Limb (tissue), 2 donors: ENCODE data around the gene KRT2.
"Not testable (repeated sequence)": the region's sequence is repeated elsewhere in the genome, so short reads cannot be mapped to it uniquely, and the experiment has no call there.

Experiments used
- DNase-seq, 2 donors: peaks; one replicate each; pipeline ENCODE4 v3.0.0-alpha.2; 2016; ENCODE audit errors: extremely low spot score in 2 of 2

Gene KRT2

DNA sequence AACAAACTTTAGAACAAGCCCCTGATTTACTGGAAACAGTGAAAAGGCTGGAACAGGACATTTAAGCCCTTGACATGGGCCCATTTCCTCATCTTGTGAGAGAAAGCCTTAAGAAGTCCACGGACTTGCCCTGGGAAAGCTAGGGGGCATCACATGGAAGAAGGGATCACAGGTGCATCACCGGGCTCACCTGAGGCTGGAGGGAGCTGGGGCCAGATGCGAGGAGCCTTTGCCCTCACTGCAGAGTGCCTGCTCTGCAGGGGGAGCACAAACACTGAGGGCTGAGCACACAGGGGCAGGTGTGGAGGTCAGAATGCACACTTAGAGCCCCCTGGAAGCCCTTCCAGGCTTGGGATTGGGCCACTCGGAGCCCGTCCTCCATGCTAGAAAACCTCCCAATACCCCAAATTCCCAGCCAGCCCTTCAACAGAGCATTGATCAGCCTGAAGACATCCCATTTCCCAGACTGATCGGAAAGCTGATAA is 33.4 kb upstream of the KRT2 start:
- no peak for DNase-seq

DNA sequence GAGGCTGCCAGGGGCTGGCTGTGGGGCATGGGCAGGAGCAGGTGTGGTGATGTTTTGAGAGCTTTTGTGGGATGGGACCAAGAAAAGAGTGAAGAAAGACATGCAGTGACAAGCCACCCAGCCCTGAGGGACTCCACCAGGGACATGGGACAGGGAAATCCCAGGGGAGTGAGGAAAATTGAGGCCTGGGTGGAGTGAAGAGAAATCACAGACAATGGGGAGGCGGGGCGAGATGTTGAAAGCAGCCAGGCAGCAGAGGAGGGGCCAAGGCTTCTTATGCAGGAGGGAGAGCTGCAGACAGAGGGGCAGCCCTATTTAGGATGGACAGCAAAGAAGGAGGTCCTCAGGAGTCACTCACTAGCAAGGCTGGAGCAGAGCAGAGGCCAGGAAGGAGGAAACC is 32.4 kb upstream of the KRT2 start:
- no peak for DNase-seq

DNA sequence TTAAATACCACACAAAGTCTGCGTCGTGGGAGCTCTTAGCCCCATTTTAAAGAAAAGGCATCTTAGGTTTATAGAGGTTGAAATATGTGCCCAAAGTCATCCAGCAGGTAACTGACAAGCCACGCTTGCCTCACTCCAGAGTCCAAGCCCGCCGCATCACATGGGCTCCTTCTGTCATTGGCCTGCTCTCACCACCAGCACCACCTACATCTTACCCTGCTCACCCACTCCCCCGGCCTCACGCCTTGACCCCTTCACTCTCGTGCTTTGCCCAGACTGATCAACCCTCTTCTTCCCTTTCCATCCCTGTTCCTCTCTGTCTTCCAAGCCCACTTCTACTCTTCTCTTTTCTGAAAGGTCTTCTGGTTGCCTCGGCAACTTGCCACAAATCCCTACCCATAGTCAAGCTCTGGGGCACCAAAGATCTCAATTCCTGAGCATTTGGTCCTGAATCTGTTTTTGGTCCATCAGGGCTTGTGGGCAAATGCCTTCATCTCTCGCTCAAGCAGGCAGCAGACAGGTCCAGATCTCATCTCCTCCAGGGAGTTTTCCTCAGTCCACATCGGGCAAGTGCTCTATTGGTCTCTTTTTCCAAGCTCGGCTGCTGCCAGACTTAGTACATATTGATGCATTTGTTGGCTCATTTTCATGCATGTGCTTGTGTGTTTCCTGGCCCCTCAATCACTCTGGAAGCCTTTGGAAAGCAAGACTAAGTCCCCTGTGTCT is 31.7 kb upstream of the KRT2 start:
- no peak for DNase-seq

DNA sequence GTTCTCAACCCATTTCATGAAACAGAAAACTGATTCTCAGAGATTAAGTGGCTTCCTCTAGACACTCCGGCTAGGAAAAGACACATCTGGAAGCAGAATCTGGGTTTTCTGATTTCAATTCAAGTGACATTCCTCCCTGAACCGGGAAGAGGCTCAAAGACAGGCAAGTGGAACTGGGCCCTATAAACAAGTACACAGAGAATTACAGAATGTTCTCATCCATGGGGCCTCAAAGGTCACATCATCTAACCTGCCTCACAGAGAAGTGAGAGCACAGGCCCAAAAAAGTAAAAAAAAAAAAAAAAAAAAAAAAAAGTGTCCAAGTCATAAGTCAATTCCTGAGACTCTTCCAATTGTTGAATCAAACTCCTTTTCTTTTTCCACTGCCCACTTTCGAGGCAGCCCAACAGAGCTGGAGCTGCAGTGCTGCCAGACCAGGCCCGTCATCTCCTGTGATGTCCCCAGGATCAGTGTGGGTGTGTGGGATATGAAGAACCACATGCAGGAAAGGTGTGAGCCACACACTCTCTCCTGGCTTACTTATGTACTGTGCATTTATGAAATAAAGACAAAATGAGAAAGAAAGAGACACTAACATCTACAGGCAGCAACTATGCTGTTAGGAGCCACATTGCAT is 31.0 kb upstream of the KRT2 start:
- no peak for DNase-seq

DNA sequence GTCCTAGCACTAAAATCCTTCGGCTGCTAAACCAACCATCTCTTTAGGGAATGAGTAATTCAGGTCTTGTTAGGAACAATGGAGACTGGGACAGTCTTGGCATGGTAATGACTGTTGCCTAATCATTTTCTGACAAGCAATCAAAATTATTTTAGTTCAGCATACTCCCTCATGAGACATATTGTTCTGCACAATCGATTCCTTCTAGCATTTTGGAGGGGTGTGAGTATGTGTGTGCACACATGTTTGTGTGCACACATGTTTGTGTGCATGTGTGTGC is 30.3 kb upstream of the KRT2 start:
- no peak for DNase-seq

DNA sequence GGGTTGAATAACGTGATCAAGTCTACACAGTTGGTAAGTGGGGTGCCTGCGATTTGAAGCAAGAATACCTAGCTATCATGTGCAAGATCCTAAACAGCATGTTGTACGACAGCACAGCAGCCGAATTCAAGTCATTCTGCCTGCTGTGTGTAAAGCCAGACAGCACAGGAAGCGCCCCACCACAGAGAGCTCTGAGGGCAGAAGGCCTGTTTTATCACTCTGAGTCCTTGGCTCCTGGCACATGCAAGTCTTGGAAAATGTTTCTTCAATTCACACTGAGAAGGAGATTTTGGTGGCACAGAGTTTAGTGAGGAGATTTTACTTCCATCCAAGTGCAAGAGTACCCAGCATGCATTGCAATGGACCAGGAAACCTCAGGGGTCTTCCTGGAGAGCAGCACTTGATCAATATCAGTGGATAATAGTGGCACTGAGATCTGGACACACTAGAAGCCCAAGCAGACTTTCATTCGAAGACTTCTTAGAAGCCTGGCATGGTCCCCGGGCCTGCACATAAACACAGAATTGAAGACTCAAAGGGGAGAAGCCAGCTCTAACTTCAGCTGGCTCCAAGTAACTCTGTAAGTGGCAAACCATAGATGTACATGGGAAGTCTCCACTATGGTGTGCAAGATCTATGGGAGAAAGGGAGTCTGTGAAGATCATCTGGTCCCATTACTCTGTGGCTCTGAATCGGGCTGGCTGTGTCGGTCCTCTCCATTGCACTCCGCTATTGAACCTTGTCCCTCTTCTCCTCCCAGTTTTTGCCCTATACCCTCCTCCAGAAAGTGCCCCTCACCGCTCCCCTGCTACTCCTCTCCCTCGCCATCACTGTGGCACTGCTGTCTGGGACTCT is 29.7 kb upstream of the KRT2 start:
- no peak for DNase-seq

DNA sequence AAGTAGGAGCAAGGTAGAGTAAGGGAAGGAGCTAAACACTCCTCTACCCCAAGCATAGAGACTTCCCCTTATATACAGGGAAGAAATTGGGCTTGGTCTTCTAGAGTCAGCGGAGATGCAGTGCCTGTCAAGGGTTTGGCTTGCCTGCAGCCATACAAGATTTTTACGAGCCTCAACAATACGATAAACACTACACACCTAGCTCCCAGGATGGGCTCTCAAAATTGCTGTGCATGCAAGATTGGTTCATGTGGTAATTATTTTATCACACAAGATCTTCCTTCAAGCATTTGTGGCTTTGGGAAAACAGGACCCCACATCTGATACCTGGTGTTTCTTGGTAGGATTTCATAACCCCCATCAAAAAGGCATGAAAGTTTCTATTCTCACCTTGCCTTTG is 28.4 kb upstream of the KRT2 start, which contains the start of gene KRT1:
TSS of gene KRT1 (minus strand) at position 45 of the 400 bp plus-strand sequence. CDS start 59 bp downstream, outside the sequence.
- no peak for DNase-seq

DNA sequence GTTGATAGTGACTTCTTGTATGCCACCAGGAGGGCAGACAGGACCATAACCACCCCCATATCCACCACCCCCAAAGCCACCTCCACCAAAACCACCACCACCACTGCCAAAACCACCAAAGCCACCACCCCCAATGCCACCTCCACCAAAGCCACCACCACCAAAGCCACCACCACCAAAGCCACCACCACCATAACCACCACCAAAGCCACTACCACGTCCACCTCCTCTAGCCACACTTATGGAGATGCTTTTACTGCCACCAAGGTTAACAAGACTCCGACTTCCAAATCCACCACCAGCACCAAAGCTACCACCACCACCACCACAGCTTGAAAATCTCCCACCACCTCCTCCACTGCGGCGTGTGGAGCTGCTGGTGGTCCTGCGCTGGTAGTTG is 27.9 kb upstream of the KRT2 start:
- no peak for DNase-seq

DNA sequence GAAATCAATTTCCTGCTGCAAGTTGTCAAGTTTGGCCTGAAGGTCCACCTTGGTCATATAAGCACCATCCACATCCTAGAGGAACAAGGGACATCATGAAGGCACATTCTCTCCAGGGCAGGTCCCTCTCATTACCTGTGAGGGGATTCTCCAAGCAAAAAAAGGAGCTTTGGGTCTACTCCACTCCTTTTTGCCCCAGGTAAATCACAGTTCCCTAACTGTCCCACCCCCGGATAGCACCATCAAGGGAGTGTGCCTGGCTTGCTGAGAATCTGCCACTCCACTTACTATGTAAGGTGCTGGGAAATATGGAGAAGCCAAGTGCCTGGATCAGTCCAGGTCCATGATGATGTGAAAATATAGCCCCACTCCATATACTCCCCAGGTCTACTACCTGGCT is 25.7 kb upstream of the KRT2 start:
- no peak for DNase-seq

DNA sequence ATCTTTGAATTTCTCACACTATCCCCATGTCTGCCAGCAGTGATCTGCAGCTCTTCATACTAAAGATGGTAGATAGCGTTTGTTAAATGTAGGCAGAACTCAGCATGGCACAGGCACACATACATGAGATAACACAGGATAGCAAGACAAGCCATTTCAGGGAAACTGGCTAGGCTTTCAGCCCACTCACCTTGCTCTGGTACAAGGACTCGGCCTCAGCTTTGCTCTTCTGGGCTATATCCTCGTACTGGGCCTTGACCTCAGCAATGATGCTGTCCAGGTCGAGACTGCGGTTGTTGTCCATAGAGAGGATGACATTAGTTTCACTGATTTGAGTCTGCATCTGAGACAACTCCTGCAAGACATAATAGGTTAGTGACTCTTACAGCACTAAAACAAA is 25.1 kb upstream of the KRT2 start:
- no peak for DNase-seq

DNA sequence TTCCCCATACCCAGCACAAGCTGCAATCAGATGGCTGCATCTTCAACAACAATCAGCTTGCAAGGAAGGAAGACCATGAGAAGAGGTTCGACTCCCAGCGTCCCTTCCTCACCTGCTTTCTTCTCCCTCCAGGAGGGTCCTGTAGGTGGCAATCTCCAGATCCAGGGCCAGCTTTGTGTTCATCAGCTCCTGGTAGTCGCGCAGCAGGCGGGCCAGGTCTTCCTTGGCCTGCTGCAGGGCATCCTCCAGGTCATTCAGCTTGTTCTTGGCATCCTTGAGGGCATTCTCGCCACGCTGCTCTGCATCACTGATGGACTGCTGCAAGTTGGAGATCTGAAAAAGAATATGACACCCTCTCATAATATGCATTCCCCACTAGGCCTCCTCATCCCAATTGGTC is 24.2 kb upstream of the KRT2 start:
- DNase-seq, result no peak

DNA sequence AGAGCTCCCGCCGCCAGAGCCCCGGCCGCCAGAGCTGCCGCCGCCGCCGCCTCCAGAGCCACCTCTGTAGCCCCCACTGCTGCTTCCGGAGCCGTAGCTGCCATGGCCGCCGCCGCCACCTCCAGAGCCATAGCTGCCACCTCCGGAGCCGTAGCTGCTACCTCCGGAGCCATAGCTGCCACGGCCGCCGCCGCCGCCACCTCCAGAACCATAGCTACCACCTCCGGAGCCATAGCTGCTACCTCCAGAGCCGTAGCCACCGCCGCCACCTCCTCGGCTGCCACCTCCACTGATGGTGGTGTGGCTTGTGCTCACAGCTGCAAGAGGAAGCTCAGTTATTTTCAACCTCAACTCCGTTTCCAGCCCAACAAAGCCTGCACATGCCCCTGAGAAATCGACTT is 23.3 kb upstream of the KRT2 start:
- DNase-seq, result no peak

DNA sequence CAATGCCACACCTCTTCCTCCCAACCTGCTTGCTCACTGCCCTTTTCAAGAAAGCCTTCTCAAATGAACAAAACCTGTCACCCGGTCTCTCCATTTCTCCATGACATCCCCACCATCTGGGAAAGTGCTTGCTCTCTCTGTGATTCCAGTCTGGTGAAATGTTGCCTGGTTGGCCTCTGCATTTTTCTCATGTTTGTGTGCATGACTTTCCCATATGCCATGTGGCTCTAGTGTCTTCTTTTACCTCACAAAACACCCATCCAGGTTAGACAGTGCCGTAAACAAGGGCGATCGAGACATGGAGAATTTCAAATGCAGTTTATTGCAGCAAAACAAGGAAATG is 22.4 kb upstream of the KRT2 start:
- no peak for DNase-seq

DNA sequence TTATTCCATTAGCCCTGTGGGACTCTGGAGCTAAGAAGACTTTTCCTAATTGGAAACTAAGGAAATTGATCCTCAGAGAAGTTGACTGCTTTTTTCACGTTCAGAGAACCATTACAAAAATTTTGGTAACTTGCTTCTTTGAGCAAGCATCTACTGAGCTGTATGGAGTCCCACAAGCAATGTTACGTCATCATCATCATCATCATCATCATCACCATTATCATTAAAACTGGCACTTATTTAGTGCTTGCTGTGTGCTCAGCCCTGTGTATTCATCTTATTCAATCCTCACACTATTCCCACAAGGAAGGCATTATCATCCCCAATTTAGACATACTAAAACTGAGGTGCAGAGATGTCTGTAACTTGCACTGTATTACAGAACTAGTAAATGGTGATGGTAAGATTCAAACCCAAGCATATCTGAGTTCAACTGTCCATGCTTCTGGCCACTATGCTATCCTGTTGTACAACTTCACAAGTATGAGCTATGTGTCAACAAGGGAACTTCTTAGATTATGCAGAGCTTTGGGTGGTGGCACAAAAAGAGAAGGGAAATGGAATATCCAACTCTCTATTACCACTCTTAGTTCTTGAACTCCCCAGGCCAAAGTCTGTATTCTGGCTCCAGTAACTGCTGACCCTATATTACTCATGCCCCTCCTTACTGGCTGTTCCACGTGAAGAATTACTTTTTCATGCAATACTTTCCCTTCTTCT is 21.9 kb upstream of the KRT2 start:
- DNase-seq, result no peak

DNA sequence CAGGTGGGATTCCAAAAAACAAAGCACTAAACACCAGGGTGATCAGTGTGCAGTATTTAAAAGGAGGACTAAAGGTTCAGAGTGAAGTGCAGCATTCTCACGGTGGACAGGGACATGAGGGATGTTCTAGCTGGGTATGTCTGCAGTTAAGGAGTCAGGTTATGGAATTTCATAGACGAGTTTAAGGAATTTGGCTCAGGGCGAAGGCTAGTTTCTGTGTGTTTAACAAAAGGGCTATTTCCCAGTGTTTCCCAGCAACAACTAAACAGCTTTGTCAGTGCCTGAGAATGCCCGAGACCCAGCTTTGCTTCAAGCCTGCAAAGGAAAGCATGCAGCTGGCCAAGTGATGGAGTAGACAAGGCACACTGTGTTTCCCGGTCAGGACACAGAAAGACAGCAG is 21.2 kb upstream of the KRT2 start:
- no peak for DNase-seq

DNA sequence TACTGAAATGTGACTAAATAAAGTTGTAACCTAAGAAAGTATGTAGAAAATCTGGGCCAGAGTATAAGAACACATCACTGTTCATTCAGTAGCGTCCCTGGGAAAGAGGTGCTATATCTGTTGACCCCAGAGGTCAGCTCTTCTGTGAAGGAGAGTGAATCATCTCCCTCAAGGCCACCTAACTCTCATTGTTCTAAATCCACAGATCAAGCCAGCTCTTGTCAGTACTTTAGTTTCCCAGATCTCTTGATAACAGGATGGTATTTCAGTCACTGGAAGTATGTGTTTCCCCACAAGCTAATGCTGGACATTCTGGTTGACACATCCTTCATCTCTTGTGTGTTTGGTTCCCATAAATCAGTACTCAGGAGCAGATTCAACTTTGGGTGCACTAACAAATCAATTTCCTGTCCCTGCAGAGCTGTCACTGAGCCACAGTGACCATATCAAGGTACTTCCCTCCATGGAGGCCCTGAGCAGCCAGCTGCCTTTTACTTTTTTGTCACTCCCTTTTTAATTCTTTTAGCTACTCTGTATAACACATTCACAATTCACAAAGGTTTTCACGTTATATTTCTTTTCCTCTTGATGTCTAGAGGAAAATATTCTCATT is 20.4 kb upstream of the KRT2 start:
- DNase-seq, result no peak

DNA sequence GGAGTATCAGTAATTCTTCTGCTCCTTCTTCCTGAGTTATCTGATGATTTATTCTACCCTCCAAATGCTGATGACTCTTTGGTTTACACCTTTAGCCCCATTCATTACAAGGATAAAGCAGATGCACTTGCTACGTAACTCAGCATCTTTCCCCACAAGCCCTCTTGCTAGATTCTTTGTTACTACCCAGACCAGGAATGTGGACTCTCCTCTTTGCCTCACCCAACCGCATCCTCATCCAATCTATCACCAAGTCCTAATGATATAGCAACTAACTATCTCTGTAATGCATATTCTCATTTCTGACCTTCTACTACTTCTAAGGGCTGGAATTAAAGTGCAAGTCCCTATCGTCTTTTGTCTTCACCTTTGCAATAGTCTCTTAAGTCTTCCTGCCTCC is 18.9 kb upstream of the KRT2 start:
- DNase-seq, result no peak

DNA sequence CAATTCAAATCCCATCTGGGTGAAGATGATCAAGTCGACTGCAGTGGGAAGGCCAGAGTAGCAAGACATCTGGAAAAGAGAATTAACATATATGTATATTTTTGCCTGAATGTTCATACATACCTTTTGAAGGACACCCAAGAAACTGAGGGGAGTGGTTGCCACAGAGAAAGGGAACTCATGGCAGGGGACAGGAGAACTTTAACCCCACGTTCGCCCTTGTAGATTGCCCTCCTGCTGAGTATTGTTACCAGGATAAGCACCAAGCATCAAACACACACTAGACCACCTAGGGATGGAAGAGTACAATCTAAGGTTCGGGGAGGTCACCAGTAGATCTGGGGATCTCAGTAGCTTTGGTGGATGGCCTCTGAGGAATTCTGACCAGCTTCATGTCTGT is 18.5 kb upstream of the KRT2 start:
- no peak for DNase-seq

DNA sequence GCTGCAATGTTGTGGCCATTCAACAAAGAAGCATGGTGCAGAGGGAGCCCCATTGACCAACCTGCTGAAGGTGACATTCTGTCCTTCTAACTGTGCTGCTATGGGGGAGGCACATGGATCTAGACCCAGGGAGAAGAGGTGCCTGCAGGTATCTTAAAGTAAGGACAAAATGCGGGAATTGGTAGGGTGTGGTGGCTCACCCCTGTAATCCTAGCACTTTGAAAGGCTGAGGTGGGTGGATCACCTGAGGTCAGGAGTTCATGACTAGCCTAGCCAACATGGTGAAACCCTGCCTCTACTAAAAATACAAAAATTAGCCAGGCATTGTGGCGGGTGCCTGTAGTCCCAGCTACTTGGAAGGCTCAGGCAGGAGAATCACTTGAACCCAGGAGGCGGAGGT is 17.9 kb upstream of the KRT2 start:
- DNase-seq, result not testable (repeated sequence)

DNA sequence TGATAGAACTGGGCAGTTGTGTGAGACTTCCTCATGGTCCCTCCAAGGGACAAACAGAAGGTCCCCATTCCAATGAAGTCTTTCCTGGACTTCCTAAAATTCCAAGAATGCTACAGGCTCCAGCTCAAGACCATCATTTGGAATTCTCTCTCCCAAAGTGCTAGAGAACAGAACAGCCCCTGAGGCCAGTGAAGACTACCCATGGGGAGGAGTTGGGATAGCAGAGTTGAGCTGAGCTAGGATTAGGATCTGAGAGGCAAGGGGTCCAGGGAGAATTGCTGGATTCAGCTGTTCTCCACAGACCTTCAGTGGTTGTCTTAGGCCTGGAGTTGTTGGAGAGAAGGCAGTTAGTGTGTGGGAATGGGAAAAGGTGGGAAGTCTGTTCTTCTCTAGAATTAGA is 17.4 kb upstream of the KRT2 start:
- no peak for DNase-seq

DNA sequence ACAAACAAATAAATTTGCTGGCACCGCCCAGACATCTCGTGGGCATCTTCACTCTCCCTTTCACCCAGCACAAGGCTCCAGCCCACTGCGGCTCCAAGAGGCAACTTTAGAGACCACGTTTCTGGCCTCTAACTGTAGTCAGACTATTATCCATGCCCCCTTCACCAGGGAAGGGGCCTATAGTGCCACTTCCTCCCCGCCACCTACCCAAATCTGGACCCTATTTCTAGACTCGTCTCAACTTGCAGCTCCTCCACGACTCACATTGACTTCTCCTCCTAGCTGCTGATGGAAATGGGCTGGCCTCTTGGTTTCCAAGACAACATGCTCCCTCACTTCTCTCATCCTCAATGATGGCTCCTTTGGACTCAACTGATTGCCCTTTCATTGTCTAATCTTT is 15.9 kb upstream of the KRT2 start:
- DNase-seq, result no peak

DNA sequence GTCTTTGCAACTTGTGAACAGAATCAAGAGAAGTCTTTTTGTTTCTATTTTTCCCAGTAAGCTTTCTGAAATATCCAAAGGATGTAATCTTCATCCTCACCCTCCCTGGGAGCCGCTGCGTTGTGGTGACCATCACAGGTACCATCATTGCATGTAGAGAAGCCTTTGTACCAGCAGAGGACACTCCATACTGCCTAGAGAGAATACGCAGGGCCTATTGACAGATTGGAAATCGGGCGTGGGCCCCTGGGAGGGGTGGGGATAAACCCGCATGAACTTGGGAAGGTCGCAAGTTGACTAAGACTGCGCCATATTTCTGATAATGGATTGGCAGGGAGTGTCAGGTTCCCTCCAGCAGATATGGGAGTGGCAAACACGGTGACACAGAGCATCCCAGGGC is 15.5 kb upstream of the KRT2 start:
- DNase-seq, result no peak
